ENCODE results near the gene CPAMD8. TPM values are rescaled to one million over a fixed set of nuclear protein-coding genes. Genes with fewer than 3 reads are reported as not detected.

Gene CPAMD8
- total and polyA plus RNA-seq, 2 of the 8 experiments (the other 6 are each of a cell fraction or from before 2014, with no cell fraction given): 6.1 to 9.2 TPM

DNA sequence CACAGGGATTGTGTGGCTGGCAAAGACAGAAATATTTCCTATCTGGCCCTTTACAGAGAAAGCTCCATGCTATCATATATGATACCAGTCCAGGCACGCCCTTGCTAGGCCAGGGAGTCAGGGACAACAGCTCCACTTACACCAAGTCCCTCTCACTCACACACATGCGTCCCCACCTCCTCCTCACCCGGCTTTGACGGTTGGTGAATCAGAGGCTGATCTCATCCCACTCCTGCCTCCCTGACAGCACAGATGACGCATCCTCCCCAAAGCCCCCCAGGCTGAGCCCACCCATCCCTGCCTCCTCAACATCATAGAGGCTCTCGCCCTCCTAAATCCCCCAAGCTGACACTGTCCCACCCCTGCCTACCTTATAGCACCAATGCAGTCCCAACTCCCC, 75.1 kb downstream of the CPAMD8 start (continued):
- no peak for TF ChIP-seq CHD1 (IDR thresholded peaks at IDR 0.05; ENCODE audit: low read depth, low read length)
- TF ChIP-seq TCF12 (IDR thresholded peaks at IDR 0.05; ENCODE audit: low read depth, low read length): no peak
- no peak for TF ChIP-seq ASH2L (IDR thresholded peaks at IDR 0.05; ENCODE audit: low read length)
- TF ChIP-seq SP2 (IDR thresholded peaks at IDR 0.05; ENCODE audit: low read length): no peak

All from H1 (cell line).